Neuronal stem cell (in vitro differentiated cells): ENCODE measurements around the gene CTNS. TPM values are rescaled to one million over a fixed set of nuclear protein-coding genes. Genes with fewer than 3 reads are reported as not detected.

ENCODE experiments used
- DNase-seq: peaks from one replicate; pipeline ENCODE4 v3.0.0-alpha.2; 2013; ENCODE audit warnings: low spot score
- H2AFZ ChIP-seq: one replicate; pipeline ENCODE4 v1.6.1; 2013; ENCODE audit warnings: mild to moderate bottlenecking, low read length, inconsistent platforms
- H2AK5ac ChIP-seq: 2 replicates; pipeline ENCODE4 v1.6.1; 2013; ENCODE audit warnings: low read depth, mild to moderate bottlenecking, inconsistent platforms, low read length, moderate library complexity, mixed read lengths
- H2BK120ac ChIP-seq: 2 replicates; pipeline ENCODE4 v1.6.1; 2013; ENCODE audit warnings: low read depth, mild to moderate bottlenecking, inconsistent platforms, low read length, moderate library complexity, mixed read lengths
- H2BK12ac ChIP-seq: one replicate; pipeline ENCODE4 v1.6.1; 2013; ENCODE audit warnings: low read length, inconsistent platforms
- H2BK15ac ChIP-seq: 2 replicates; pipeline ENCODE4 v1.6.1; 2013; ENCODE audit warnings: mild to moderate bottlenecking, low read length, inconsistent platforms, mixed read lengths
- H2BK5ac ChIP-seq: one replicate; pipeline ENCODE4 v1.6.1; 2013; ENCODE audit warnings: inconsistent platforms, mild to moderate bottlenecking, low read length, moderate library complexity
- H3K14ac ChIP-seq: one replicate; pipeline ENCODE4 v1.6.1; 2013; ENCODE audit warnings: low read length, inconsistent platforms
- H3K18ac ChIP-seq: 2 replicates; pipeline ENCODE4 v1.6.1; 2013; ENCODE audit warnings: low read length, inconsistent platforms
- H3K23ac ChIP-seq: 2 replicates; pipeline ENCODE4 v1.6.1; 2013; ENCODE audit warnings: low read depth, mild to moderate bottlenecking, mixed read lengths, low read length, inconsistent platforms; ENCODE audit not compliant: poor library complexity
- H3K27ac ChIP-seq: replicated peaks from 3 replicates; pipeline ENCODE4 v1.5.1; 2013; ENCODE audit warnings: low read length, inconsistent platforms
- H3K27me3 ChIP-seq, 3 experiments: 2 replicates each; pipeline ENCODE4 v1.6.1; 2013; ENCODE audit warnings: low read length in 3 of 3, mild to moderate bottlenecking in 2 of 3, inconsistent platforms in 1 of 3, low read depth in 1 of 3, mixed read lengths in 1 of 3, moderate library complexity in 1 of 3; ENCODE audit not compliant: control insufficient read depth in 3 of 3, insufficient read depth in 3 of 3
- H3K36me3 ChIP-seq, 2 donors: replicated peaks in 1 of 2; 2 replicates each; pipeline ENCODE4 v1.6.1; 2013; ENCODE audit warnings: low read length in 2 of 2; ENCODE audit not compliant: control insufficient read depth in 2 of 2, insufficient read depth in 2 of 2
- H3K4ac ChIP-seq: 2 replicates; pipeline ENCODE4 v1.6.1; 2013; ENCODE audit warnings: inconsistent platforms, mild to moderate bottlenecking, low read length, moderate library complexity
- H3K4me1 ChIP-seq, 2 donors: 1 replicate in 1 of 2; 2 replicates in 1 of 2; pipeline ENCODE4 v1.6.1; 2013; ENCODE audit warnings: low read length in 2 of 2, low read depth in 1 of 2; ENCODE audit not compliant: control insufficient read depth in 2 of 2, insufficient read depth in 1 of 2
- H3K4me2 ChIP-seq: one replicate; pipeline ENCODE4 v1.6.1; 2013; ENCODE audit warnings: mild to moderate bottlenecking, low read length, inconsistent platforms; ENCODE audit not compliant: insufficient read depth, poor library complexity, severe bottlenecking
- H3K4me3 ChIP-seq, 2 donors: 2 replicates each; pipeline ENCODE4 v1.5.1; 2013; ENCODE audit warnings: low read length in 2 of 2, mild to moderate bottlenecking in 2 of 2, inconsistent platforms in 1 of 2, moderate library complexity in 1 of 2
- H3K79me1 ChIP-seq: one replicate; pipeline ENCODE4 v1.6.1; 2013; ENCODE audit warnings: low read depth, mild to moderate bottlenecking, inconsistent platforms, low read length, moderate library complexity
- H3K9ac ChIP-seq: one replicate; pipeline ENCODE4 v1.6.1; 2013; ENCODE audit warnings: mild to moderate bottlenecking, low read depth, low read length, inconsistent platforms; ENCODE audit not compliant: poor library complexity
- H3K9me3 ChIP-seq, 2 donors: replicated peaks in 1 of 2; 2 replicates each; pipeline versions ENCODE3 to v1.6.1; 2013; ENCODE audit warnings: low read length in 2 of 2, mild to moderate bottlenecking in 2 of 2, inconsistent platforms in 1 of 2, low read depth in 1 of 2, mixed read lengths in 1 of 2, moderate library complexity in 1 of 2; ENCODE audit not compliant: control insufficient read depth in 2 of 2, insufficient read depth in 1 of 2
- H4K8ac ChIP-seq: one replicate; pipeline ENCODE4 v1.6.1; 2013; ENCODE audit warnings: low read depth, mild to moderate bottlenecking, inconsistent platforms, low read length, moderate library complexity
- H4K91ac ChIP-seq: one replicate; pipeline ENCODE4 v1.6.1; 2013; ENCODE audit warnings: low read length, low read depth, mild to moderate bottlenecking, inconsistent platforms; ENCODE audit not compliant: poor library complexity
- WGBS, 2 donors: extraction: QIAGEN DNeasy Blood & Tissue Kit; methylation state at CpG; one replicate each; pipeline ENCODE4 v1.1.7; 2013; ENCODE audit warnings: missing lambda C conversion rate in 2 of 2, mixed read lengths in 1 of 2; ENCODE audit not compliant: insufficient read length in 2 of 2, insufficient replicate concordance in 1 of 2; ENCODE audit errors: extremely low coverage in 2 of 2; 5-methylcytosine and 5-hydroxymethylcytosine counted together
- polyA plus RNA-seq, 2 experiments: library from polyadenylated mRNA; stranded (reverse); fragments of 200-250 nt; gene quantifications; one replicate each; pipeline ENCODE4 v1.2.3, GENCODE V29; 2013

CTNS gene
- 12.5 TPM for polyA plus RNA-seq (2013, experiment 1 of 2)
- polyA plus RNA-seq (2013, experiment 2 of 2): 12.7 TPM

- Histone ChIP-seq H3K23ac (peak within 1 kb of the TSS; percentile 96), H3K18ac (peak within 1 kb of the TSS; percentile 100), H2BK5ac (peak within 1 kb of the TSS; percentile 98), H3K4me3 (peak within 1 kb of the TSS; percentile 99), H3K79me1 (peaks cover 19% of the 10 kb centered on the region), H2BK120ac (peak within 1 kb of the TSS; percentile 96), H3K4me1 (peaks cover 6 to 27% of the 10 kb centered on the region in 2 donors), H2BK15ac (peak within 1 kb of the TSS; percentile 94), H2BK12ac (no peak within 1 kb of the TSS), H3K9me3 (no peaks in the 10 kb centered on the region), H3K27ac (peak within 1 kb of the TSS; percentile 100), H3K14ac (peak within 1 kb of the TSS; percentile 56), H3K36me3 (peaks cover 6 to 19% of the 10 kb centered on the region in 2 donors), H2AK5ac (peak within 1 kb of the TSS; percentile 66), H3K9ac (peak within 1 kb of the TSS; percentile 99), H4K8ac (no peak within 1 kb of the TSS), H2AFZ (peak within 1 kb of the TSS; percentile 98), H3K4ac (no peak within 1 kb of the TSS), H3K27me3 (no peaks in the 10 kb centered on the region), H4K91ac (no peak within 1 kb of the TSS), H3K4me2 (peak within 1 kb of the TSS; percentile 93)
- no CpG with 5 or more reads among the region's 68 CpGs for WGBS, 2 donors
- peak; percentile 94 for DNase-seq
Measured at GRCh38 chr17:3636154-3636907, at the start of gene CTNS, which contains the start of gene SHPK. Gene CTNS (plus strand): TSS chr17:3636760. CDS start chr17:3640207, 3,447 bp downstream. Gene SHPK (minus strand): TSS chr17:3636250. CDS start chr17:3636219, 31 bp downstream.

GRCh38 chr17:3589784-3590183, 46.8 kb upstream of the CTNS start:
- no peak overlapping the region for H3K14ac ChIP-seq
- H3K4me1 ChIP-seq: no peaks in the 10 kb centered on the region
- peak overlapping the region; percentile 53 for H2BK5ac ChIP-seq
- DNase-seq: no peak
- H3K23ac ChIP-seq: peak overlapping the region; percentile 17
- no peak overlapping the region for H2AK5ac ChIP-seq
- H2AFZ ChIP-seq: no peak overlapping the region
- no CpG with 5 or more reads among the region's 22 CpGs for WGBS, 2 donors
- H3K4me2 ChIP-seq: no peak overlapping the region
- no peak overlapping the region for H4K91ac ChIP-seq
- no peak overlapping the region for H3K27ac ChIP-seq
- no peak overlapping the region for H2BK12ac ChIP-seq
- no peak overlapping the region for H2BK15ac ChIP-seq
- H2BK120ac ChIP-seq: no peak overlapping the region
- no peaks in the 10 kb centered on the region for H3K79me1 ChIP-seq
- no peak overlapping the region for H3K4me3 ChIP-seq
- no peak overlapping the region for H3K4ac ChIP-seq
- H3K36me3 ChIP-seq: peaks cover 9 to 60% of the 10 kb centered on the region in 2 donors
- H3K27me3 ChIP-seq: no peaks in the 10 kb centered on the region
- H3K18ac ChIP-seq: no peak overlapping the region
- H3K9ac ChIP-seq: peak overlapping the region; percentile 44
- no peaks in the 10 kb centered on the region for H3K9me3 ChIP-seq
- no peak overlapping the region for H4K8ac ChIP-seq

- no peak overlapping the region for H2AK5ac ChIP-seq
- H3K23ac ChIP-seq: peak overlapping the region; percentile 55
- H3K4ac ChIP-seq: no peak overlapping the region
- no peak overlapping the region for H3K27ac ChIP-seq
- peaks cover 9 to 59% of the 10 kb centered on the region in 2 donors for H3K36me3 ChIP-seq
- H3K27me3 ChIP-seq: no peaks in the 10 kb centered on the region
- no peak overlapping the region for H3K9ac ChIP-seq
- no peak overlapping the region for H3K18ac ChIP-seq
- no peak overlapping the region for H3K4me2 ChIP-seq
- H3K79me1 ChIP-seq: no peaks in the 10 kb centered on the region
- H2AFZ ChIP-seq: no peak overlapping the region
- H3K14ac ChIP-seq: no peak overlapping the region
- H2BK15ac ChIP-seq: no peak overlapping the region
- H3K4me3 ChIP-seq: peak overlapping the region in 1 of 2 donors; percentile 25
- no peak overlapping the region for H4K91ac ChIP-seq
- no peak for DNase-seq
- WGBS, 2 donors: no CpG with 5 or more reads among the region's 15 CpGs
- H2BK5ac ChIP-seq: peak overlapping the region; percentile 66
- H3K4me1 ChIP-seq: no peaks in the 10 kb centered on the region
- H3K9me3 ChIP-seq: no peaks in the 10 kb centered on the region
- no peak overlapping the region for H2BK120ac ChIP-seq
- H2BK12ac ChIP-seq: no peak overlapping the region
- no peak overlapping the region for H4K8ac ChIP-seq
Measured at GRCh38 chr17:3590231-3590630, 46.3 kb upstream of the CTNS start.

GRCh38 chr17:3590768-3591167, 45.8 kb upstream of the CTNS start:
- Histone ChIP-seq H3K36me3 (peaks cover 7 to 54% of the 10 kb centered on the region in 2 donors), H3K27ac (no peak overlapping the region), H4K91ac (no peak overlapping the region), H3K9ac (peak overlapping the region; percentile 44), H4K8ac (peak overlapping the region; percentile 17), H3K79me1 (no peaks in the 10 kb centered on the region), H2BK15ac (no peak overlapping the region), H3K14ac (no peak overlapping the region), H3K4ac (no peak overlapping the region), H3K4me2 (no peak overlapping the region), H3K9me3 (no peaks in the 10 kb centered on the region), H2AK5ac (no peak overlapping the region), H3K4me3 (no peak overlapping the region), H2BK5ac (peak overlapping the region; percentile 66), H2BK120ac (no peak overlapping the region), H3K27me3 (no peaks in the 10 kb centered on the region), H3K23ac (peak overlapping the region; percentile 55), H3K18ac (no peak overlapping the region), H3K4me1 (no peaks in the 10 kb centered on the region), H2AFZ (no peak overlapping the region), H2BK12ac (no peak overlapping the region)
- no peak for DNase-seq
- no CpG with 5 or more reads among the region's 15 CpGs for WGBS, 2 donors
